Mucosa of gallbladder (tissue), 1 donor: Measurements from ENCODE around the gene TYROBP. TPM values are rescaled to one million over a fixed set of nuclear protein-coding genes. Genes with fewer than 3 reads are reported as not detected.
"Not testable (repeated sequence)": the region's sequence is repeated elsewhere in the genome, so short reads cannot be mapped to it uniquely, and the experiment has no call there.

ENCODE experiments used
- DNase-seq: peaks from one replicate; pipeline ENCODE4 v3.0.0-alpha.2; 2020; ENCODE audit warnings: low spot score
- total RNA-seq: library from RNA; stranded (reverse); gene quantifications from one replicate; pipeline ENCODE4 v1.2.1, GENCODE V29; 2021
- donor health status: DM: no; HTN: no; CAD: no.

The TYROBP gene
- total RNA-seq, 1 donor from 2014 or later, result 94.6 TPM

DNA sequence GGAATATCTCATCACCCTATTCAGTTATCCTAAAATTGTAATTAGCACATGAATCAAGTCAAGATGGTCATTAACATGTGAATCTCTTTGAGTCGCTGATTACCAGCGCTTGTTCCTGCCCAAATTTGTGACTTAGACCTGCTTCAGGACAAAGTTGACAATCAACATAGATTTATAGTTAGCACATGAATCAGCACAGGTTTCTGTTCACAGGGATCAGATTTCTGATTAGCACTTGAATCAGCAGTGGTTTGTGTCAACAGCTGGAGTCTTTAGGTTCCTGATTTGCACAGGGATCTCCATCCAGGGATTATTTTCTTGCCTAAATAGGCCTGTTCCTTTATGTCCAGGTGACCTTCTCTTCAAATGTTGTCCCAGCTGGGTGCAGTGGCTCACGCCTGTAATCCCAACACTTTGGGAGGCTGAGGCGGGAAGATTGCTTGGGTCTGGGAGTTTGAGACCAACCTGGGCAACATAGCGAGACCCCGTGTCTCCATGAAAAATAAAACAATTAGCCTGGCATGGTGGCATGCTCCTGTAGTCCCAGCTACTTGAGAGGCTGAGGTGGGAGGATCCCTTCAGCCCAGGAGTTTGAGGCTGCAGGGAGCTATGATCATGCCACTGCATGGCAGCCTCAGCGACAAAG lies 24.3 kb upstream of the TYROBP start:
- DNase-seq, result no peak

DNA sequence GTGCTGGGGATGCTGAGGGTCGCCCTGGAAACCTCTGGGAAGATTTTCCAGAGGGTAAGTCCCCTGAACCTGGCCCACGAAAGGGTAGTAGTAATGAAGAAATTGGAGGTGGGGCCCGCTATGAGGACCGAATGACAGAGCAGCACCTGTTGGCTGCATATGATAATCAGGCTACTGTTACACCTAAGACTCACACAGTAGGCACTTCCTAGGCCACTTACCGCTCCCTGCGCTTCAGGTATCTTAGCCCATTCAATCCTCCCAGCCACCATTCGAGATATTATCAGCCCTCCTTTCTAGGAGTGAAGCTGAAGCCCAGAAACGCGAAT lies 23.7 kb upstream of the TYROBP start:
- no peak for DNase-seq

DNA sequence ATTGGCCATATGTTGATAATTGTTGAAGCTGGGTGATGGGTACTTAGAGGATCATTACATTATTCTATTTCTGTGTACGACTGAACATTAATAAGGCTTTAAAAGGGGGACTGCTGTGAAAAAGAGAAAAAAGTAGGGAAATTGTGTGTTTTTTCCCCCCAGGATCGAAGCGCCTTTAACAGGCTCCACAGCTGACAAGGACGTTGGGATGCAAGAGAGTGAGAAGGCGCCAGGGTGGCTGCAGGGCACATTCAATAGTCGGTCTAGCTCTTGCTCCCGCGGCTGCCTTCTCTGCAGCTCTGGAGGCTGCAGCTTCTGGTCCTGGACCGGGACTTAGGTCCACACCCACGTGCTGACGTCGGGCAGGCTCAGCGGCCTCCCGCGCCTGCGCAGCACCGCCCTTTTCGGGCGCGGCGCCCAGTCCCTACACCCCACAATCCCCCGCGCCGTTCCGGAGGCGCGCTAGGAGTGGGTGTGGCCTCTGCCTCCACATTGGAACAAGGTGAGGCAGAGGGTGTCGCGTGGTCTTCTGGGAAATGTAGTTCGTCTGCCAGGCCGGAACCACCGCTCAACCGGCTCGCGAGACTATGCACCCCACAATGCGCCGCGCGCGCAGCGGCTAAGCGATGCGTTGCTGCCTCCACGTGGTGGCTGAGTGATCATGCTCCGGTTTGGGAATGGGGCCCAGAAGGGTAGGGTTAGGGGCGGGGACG lies 23.2 kb upstream of the TYROBP start:
- peak; percentile 99 for DNase-seq

DNA sequence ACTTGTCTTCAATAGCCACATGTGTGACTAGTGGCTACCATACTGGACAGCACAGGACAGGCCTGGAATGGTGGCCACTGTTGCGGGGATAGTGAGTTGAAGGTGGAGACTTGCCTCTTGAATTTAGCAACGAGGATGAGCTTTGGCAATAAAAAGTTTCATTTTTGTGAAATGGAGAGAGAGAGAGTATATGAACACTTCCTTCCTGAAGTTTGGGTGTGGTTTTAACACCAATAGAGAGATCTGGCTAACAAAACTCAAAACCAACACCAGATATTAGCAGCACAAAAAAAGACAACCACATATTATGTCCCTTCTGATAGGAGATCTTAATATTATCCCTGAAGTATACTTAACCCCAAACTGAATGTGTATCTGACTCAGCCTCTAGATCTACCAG lies 21.8 kb upstream of the TYROBP start:
- DNase-seq, result no peak

DNA sequence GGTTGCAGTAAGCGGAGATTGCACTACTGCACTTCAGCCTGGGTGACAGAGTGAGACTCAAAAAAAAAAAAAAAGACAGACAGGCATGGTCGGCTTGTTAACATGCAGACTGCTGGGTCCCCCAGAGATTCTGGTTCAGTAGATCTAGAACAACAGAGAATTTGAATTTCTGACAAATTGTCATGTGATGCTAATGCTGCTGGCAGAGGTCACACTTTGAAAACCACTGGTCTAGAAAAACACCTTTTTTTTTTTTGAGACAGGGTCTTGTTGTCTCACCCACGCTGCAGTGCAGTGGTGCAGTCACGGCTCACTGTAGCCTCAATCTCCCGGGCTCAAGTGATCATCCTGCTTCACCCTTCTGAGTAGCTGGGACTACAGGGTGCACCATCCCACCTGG lies 20.4 kb upstream of the TYROBP start:
- no peak for DNase-seq

- no peak for DNase-seq
These were observed 17.4 kb upstream of the TYROBP start for GRCh38 chr19:35925501-35925900.

DNA sequence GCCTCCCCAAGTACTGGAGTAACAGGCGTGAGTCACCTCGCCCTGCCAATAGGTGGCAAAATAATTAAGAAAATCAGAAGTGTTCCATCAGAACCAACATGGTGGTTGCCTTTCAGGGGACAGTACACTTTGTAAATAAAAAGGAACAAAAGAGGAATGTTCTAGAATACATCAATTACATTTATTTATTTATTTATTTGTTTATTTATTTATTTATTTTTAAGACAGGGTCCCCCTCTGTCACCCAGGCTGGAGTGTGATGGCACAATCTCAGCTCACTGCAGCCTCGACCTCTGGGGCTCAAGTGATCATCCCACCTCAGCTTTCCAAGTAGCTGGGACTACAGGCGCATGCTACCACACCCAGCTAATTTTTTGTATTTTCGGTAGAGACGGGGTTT lies 12.9 kb upstream of the TYROBP start:
- DNase-seq, result no peak

- DNase-seq, result no peak
These were observed 11.2 kb upstream of the TYROBP start for GRCh38 chr19:35919306-35919705.

- no peak for DNase-seq
These were observed 7.3 kb upstream of the TYROBP start for GRCh38 chr19:35915443-35915842.

DNA sequence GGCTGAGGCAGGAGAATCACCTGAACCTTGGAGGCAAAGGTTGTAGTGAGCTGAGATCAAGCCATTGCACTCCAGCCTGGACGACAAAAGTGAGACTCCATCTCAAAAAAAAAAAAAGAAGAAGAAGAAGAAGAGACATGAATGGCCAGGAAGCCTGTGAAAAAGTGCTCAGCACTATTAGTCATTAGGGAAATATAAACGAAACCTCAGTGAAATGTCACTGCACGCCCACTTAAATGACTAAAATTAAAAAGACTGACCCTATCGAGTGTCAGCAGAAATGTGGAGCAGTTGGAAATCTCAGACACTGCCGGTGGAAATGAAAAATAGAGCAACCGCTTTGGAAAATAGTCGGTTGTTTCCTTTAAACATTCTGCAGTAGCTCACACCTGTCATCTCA lies 5.5 kb upstream of the TYROBP start:
- no peak for DNase-seq

GRCh38 chr19:35911790-35912189 lies 3.7 kb upstream of the TYROBP start:
- peak; percentile 62 for DNase-seq

- no peak for DNase-seq
These were observed 3.1 kb upstream of the TYROBP start for GRCh38 chr19:35911173-35911572.

DNA sequence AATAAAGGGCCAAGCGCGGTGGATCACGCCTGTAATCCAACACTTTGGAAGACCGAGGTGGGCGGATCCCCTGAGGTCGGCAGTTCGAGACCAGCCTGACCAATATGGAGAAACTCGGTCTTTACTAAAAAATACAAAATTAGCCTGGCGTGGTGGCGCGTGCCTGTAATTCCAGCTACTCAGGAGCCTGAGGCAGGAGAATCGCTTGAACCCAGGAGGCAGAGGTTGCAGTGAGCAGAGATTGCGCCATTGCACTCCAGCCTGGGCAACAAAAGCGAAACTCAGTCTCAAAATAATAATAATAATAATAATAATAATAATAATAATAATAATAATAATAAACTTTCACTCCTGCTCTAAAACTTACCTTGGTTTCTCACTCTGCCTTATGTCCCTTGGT lies 2.3 kb upstream of the TYROBP start:
- DNase-seq, result not testable (repeated sequence)

DNA sequence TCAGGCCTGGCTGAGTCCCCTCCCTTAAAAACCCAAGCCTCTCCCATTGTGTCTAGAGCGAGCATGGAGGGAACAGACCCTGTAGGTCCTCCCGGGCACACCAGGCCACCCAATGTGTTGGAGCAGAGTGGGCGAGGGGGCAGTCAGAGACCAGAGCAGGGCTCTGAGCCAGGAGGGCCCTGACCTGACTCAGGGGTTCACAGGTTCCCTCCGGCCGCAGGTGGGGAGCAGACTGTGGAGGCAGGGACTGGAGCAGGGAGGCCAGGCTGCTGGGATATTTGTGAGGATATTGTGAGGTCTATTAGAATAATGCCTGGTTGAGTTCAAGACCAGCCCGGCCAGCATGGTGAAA lies 1.6 kb upstream of the TYROBP start:
- DNase-seq, result no peak

DNA sequence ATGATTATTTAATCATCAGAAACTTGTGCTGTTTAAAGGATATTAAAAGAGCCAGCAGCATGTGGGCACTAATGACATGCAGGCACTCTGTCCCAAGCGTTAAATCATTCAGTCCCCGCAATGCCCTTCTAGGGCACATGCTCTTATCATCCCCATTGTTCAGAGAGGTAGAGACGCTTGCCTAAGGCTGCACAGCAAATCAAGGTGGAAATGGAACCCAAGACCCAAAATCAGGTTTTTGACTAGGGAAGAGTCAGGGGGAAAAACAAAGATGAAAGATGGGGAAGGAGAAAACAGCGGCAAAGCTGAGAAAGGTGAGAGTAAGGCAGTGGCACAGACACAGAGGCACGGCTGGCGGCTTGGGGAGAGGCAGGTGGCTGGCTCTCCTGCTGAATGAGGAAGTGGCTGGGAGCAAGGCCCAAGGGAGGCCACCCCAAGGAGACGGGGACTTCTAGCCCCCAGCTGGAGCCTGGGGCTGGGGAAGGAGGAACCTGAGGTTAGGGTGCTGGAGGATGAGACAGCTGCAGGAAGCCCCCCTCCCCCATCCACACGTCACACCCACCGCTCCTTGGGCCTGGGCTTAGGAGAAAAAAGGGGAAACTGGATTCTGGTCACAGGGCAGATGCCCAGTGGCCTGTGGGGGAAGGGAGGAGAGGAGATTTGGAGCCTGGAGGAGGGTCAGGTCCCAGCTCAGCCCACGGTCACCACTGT lies 1.0 kb upstream of the TYROBP start:
- DNase-seq, result peak; percentile 78

DNA sequence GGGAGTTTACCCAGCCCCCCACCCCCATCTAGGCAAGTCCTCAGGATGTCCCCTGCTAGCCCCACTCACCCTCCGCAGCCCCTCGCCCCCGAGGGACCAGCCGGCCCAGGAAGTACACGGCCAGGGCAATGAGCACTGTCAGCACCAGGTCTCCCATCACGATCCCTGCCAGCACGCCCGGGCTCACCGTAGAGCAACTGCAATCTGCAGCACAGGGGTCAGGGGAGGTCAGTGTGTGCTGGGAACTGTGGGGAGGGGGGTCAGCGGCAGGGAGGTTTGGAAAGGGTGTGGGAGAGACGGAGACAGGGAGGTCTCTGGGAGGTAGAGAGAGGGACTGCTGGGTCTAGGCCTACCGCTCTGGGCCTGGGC lies 734 bp downstream of the TYROBP start:
- DNase-seq, result no peak

GRCh38 chr19:35905178-35905727 lies 2.8 kb downstream of the TYROBP start:
- DNase-seq, result no peak

GRCh38 chr19:35904311-35905068 lies 3.6 kb downstream of the TYROBP start:
- no peak for DNase-seq

DNA sequence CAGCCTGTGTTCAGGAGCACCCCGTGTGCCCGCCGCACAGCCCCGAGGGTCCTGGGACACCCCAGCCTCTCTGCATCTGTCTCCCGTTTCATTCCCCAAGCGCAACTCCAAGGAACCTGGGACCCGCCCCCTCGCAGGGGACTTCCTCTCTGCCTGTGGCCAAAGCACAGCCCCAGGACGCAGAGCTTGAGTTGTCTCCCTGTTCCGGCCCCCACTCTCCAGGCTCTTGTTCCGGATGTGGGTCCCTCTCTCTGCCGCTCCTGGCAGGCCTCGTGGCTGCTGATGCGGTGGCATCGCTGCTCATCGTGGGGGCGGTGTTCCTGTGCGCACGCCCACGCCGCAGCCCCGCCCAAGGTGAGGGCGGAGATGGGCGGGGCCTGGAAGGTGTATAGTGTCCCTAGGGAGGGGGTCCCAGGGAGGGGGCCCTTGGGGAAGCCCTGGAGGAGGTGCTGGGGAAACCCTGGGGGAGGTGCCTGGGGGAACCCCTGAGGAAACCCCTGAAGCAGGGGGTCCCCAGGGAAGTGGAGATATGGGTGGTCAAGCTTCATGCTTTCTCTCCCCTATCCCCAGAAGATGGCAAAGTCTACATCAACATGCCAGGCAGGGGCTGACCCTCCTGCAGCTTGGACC lies 4.4 kb downstream of the TYROBP start:
- peak; percentile 83 for DNase-seq

DNA sequence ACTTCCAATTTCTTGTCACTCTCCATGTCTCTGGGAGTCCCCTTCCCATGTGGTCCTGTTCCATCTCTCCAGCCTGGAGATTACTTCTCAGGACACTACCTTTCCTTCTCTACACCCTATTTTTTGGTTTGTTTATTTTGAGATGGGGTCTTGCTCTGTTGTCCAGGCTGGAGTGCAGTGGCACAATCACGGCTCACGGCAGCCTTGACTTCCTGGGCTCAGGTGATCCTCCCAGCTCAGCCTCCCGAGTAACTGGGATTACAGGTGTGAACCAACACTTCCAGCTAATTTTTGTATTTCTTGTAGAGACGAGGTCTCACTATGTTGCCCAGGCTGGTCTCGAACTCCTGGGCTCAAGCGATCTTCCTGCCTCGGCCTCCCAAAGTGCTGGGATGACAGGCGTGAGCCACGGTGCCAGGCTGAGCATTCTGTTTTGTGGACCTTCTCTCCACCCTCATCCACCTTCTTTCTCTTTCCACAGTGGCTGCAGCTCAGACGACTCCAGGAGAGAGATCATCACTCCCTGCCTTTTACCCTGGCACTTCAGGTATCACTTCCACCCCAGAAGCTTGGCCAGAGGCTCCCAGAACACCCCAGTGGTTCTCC lies 5.1 kb downstream of the TYROBP start:
- no peak for DNase-seq

GRCh38 chr19:35901854-35902661 lies 6.0 kb downstream of the TYROBP start, which contains the start of gene HCST:
Gene HCST, plus strand, starts transcription at chr19:35902529. Its CDS starts 65 bp downstream, at chr19:35902594.
- DNase-seq, result no peak
